GM18907 (cell line): ENCODE measurements around the gene RRAS2.
A peak's percentile ranks its signal among the peaks of the same experiment; 100 is the strongest.

Experiments
- ATAC-seq: cut with Tn5 transposase; IDR thresholded peaks from one replicate; pipeline ENCODE4 v1.9.1; 2021; ENCODE audit warnings: mild to moderate bottlenecking, moderate library complexity; ENCODE audit not compliant: unreplicated experiment

The RRAS2 gene

DNA sequence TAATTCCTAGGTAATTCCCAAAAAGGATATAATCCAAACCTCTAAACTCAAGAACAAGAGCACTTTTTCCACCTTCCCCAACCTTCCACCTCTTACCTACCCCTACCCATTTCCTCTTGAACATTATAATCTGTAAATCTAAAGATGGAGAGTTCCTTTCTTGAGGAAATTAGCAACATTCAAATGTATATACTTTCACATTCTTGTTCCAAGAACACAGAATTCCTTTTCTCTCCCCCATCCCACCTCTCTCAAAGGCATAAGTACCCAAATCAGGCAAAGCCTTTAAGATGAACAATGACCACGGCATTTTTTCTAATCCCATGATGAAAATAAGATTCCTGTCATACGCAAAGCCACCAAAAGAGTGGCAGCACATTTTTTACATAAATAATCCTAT lies 18.3 kb downstream of the RRAS2 start:
- ATAC-seq: no peak

DNA sequence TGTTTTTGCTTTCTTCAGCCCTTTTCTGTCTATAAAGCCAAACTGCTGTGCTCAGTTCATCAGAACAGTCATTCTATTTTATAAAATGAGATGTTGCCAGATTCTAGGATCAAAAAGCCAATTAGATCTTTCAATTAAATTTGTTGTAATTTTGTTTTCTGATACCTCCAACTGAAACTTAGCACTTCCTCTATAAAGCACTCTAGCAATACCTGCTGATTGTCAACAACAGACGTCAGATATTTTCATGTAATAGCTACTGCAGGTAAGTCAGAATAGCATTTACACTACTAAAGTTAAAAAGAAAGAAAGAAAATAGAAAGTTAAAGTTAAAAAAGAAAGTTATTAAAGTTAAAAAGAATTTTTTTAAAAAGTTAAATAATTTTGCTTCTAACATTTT lies 19.6 kb downstream of the RRAS2 start:
- no peak for ATAC-seq

DNA sequence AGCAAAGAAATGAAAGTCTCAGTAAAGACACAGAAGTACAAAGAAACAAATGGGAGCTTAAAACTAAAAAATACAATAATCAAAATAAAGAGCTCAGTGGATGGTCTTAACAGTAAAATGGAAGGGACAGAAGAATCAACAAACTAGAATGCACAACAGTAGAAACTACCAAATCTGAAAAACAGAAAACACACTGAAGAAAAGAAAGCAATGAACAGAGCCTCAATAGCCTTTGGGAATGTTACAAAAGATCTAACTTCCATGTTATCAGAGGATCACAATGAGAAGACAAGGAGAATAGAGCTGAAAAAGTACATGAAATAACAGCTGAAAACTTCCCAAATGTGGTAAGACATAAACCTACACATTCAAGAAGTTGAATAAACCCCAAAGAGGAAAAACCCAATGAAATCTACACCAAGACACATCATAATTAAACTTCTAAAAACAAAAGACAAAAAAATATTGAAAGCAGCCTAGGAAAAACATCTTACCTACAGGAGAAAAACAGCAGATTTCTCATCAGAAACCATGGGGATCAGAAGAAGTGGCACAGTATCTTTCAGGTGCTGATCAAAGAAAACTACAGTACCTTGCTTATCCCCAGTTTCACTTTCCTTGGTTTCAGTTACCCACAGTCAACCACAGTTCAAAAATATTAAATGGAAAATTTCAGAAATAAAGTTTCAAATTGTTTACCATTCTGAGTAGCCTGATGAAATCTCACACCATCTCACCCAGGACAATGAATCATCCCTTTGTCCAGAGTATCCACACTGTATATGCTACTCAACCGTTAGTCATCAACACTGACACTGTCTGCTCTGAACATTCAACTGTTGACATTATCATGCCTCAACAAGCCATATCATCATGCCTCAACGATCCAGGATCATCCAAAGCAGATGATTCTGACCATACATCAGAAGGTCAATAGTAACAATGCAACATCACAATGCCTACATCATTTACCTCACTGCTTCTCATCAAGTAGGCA lies 22.2 kb downstream of the RRAS2 start:
- no peak for ATAC-seq

DNA sequence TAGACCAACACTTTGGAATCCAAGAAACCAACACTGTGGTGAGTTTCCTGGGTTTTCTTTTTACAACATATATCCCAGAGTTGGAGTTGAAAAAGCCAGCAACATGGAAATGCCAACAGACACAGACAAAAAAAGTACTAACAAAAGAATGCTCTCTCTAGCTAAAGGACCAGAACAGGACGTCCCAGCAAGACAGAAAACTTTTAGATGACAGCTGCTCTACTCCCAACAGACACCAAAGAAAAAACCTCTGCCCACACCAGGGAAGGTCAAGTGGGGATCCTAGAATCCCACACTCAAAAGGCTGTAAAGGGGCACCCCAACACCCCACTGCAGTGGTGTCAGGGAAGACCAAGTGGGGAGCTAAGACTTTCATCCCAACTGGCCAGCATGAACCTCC lies 23.3 kb downstream of the RRAS2 start:
- ATAC-seq: no peak

DNA sequence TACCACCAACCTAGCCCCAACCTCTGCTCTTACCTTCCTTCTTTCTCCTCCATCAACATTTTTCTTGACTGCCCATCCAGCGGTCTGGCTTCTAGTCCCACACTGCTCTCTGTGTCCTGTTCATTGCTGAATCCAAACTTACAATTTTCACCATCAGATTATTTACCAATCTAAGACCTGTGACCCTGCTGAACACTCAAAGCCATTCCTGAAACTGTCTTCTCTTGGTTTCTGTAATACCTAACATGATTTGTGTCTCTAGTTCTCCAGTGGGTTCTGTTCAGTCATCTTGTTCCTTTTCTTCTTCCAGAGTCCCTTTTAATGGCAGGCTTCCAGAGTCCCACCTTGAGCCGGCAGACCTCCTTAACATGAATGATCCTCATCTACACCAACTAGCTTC lies 24.1 kb downstream of the RRAS2 start:
- ATAC-seq: no peak

DNA sequence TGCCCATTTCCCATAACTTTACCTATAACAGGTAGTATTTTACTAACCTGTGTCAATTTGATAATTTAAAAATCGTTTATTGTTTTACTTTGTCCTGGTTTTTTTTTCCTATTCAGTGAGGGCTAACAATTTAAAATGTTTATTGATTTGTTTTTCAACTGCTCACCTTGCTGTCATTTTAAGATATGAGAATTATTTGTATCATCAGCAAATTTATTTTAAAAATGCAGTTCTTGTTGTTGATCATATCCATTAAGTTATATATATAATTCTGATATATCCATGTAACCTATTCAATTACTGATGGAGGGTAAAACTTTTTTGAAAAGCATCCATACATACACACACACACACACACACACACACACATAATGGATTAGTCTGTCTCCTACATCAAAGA lies 24.8 kb downstream of the RRAS2 start:
- ATAC-seq: no peak

DNA sequence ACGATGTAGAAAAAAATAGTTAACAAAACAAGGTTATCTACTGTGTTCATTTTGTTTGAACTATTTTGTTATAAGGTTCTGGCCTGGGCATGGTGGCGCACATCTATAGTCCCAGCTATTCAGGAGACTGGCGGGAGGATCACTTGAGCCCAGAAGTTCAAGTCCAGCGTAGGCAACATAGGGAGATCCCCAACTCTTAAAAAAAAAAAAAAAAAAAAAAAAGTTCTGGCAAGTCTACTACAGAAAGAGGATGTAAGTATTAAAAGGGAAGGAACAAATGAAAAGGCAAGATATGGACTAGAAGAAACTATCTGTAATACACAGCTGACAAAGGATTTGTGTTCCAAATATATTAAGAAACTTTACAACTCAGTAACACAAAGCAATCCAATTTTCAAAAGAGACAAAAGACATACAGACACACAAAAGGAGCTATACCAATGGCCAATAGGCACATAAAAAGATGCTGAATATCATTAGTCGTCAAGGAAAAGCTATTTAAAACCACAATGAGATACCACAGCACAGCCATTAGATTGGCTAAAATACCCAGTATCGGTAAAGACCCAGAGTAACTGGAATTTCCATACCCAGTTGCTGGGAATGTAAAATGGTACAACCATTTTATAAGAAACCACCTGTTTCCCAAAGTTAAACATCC lies 27.4 kb downstream of the RRAS2 start:
- ATAC-seq: peak; percentile 63

DNA sequence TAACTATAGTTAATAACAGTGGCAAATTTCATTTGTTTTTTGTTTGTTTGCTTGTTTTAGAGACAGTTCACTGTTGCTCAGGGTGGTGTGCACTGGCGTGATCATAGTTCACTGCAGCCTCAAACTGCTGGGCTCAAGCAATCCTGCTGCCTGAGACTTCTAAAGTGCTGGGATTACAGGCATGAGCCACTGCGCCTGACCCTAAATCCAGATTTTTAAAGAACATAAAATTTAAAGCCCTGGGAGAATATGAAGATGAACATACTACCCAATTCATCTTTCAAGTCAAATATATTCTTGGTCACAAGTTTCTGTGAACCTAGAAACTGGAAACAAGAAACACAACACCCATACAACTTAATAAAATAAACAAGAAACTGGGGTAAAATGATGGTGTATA lies 28.1 kb downstream of the RRAS2 start:
- no peak for ATAC-seq

DNA sequence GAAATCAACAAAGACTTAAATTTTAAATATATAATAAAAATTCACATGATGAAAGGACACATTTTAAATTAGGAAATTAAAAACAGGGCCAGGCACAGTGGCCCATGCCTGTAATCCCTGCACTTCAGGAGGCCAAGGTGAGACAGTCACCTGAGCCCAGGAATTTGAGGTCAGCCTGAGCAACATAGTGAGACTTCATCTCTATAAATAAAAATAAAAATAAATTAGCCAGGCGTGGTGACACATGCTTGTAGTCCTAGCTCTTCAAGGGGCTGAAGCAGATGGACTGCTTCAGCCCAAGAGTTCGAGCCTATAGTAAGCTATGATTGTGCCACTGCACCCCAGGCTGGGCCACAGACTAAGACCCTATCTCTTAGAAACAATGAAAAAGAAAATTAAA lies 29.3 kb downstream of the RRAS2 start:
- no peak for ATAC-seq

DNA sequence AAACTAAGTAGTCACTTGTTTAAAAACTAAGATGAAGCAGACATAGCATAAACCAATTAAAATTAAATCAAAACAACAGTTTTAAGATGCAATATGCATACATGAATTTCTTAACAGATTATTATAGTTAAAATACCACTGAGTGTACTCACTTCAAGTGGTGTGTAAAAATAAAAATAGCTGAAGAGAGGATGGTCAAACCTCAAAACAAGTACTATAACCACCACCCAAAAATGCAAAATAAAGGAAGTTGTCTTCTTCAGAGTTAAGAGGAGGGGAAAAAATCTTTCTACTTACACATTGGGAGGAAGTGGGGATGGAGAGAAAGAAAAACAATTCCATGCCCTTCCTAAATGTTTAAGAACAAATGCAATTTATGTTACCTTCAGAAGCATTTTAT lies 31.9 kb downstream of the RRAS2 start:
- ATAC-seq: no peak

DNA sequence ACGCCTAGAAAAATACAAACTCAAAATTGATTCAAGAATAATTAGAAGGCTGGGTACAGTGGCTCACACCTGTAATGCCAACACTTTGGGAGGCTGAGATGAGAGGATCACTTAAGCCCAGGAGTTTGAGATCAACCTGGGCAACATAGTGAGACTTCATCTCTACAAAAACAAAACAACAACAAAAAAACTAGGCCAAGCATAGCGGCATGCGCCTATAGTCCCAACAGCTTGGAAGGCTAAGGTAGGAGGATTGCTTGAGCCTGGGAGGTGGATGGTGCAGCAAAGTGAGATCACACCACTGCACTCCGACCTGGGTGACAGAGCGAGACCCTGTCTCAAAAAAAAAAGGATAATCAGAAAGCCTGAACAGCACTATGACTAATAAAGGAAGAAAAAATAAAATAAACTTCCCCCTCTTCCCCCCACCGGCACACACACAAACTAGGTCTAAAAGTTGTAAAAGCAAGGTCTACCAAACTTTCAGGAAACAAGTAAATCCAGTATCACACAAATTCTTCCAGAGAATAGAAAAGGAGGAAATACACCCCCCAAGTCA lies 35.8 kb downstream of the RRAS2 start:
- no peak for ATAC-seq

DNA sequence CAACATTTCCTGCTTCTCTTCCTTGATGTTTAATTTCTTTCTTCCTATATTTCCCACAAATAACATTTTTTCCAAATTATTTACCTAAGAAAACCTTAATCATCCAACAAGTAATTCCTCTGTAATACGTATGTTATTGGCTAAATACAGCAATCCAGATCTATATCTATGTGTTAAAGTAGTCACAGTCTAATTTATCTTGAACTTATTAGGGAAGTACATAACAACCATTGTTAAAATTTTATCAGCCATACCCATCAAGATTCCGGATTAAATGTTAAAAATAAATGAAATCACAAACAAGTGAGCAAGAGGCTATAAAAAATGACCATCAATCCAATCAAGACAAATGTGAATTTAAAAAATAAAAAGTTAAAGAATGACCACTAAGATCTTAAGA lies 36.5 kb downstream of the RRAS2 start:
- no peak for ATAC-seq

DNA sequence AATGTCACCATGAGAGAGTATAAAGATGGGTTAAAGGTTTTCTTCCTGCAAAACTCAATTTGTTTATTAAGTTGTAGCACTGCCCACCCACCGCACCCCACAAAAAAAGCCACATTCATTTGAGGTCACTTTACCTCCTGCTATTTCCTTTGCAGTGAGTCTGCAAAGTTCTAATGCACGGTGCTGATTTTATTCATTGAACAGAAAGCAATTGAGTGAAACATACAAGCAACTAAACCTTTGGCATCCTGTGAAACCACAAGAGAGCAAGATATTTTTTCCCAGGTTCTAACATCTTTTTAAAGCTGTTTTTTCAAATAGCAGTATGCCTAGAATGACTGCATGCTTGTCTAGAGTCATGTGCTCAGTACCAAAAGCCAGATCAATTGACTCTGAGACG lies 39.0 kb downstream of the RRAS2 start:
- peak; percentile 53 for ATAC-seq

DNA sequence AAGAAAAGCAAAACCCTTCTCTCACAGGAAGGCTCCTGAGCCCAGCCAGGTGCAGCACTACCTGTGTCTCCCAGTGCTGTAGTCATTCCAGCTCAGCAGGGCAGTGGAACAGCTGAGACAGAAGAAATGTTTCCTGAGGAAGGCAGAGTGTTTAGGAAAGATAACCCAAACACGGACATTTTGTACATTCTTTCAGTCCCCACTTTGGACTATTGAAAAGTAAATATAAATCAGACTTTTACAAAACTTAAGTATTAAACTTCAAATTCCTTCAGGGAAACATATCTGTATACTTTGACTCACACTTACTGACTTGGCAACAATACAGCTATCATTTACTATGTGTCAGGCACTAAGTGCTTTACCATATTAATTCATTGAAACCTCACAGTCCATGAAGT lies 40.4 kb downstream of the RRAS2 start:
- ATAC-seq: no peak

DNA sequence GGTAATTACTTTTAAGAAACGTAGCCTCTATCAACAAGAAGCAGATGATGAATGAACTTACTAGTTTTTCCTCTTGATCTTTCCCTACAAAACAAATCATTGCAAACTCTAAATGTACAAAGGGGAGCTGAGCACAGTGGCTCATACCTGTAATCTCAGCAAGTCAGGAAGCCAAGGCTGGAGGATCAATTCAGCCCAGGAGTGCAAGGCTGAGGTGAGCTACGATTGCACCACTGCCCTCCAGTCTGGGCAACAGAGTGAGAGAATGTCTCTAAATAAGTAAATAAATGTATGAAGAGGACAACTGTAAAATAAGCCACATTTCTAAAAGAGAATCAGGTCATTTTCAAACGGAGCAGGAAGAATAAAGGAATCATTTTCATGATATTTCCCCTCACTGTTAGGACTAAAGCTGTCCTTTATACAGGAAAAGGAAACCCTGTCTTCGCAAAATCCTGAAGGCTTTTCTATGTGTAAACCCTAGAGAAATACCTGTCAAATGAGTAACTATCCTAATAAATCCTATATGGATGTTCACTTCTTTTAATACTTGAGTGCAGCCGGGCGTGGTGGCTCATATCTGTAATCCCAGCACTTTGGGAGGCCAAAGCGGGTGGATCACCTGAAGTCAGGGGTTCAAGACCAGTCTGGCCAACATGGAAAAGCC lies 41.2 kb downstream of the RRAS2 start:
- ATAC-seq: no peak

DNA sequence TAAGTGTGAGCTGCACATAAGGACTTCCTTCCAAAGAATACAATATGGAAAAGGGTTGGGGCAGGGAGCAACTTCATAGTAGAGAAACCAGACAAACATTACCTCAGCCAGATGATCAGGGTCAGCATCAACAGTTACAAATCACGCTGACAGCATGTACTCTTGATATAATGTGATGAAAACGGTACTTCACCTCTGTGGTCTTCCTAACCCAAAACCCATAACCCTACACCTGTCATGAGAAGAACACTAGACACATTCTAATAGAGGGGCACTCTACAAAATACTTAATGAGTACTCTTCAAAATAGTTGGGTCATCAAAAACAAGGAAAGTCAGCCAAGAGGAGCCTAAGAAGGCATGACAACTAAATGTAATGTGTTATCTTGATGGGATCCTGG lies 43.9 kb downstream of the RRAS2 start:
- peak; percentile 52 for ATAC-seq

DNA sequence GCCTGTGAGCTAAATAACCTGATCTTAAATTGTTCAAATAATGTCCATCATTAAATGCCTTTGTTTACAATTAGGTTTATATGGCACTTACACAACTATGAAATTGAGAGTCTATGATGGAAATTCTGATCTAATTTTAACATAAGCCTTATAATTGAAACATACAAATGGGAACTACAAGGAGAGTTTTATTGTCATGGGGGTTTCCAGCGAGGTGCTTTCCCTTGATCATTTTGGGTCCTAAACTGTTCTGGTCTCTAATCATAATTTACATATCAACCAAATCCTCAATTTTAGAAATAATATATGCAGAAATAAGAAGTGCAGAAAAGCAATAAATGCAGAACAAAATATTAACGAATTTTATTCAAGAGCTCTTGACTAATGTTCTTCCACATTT lies 44.9 kb downstream of the RRAS2 start:
- no peak for ATAC-seq

DNA sequence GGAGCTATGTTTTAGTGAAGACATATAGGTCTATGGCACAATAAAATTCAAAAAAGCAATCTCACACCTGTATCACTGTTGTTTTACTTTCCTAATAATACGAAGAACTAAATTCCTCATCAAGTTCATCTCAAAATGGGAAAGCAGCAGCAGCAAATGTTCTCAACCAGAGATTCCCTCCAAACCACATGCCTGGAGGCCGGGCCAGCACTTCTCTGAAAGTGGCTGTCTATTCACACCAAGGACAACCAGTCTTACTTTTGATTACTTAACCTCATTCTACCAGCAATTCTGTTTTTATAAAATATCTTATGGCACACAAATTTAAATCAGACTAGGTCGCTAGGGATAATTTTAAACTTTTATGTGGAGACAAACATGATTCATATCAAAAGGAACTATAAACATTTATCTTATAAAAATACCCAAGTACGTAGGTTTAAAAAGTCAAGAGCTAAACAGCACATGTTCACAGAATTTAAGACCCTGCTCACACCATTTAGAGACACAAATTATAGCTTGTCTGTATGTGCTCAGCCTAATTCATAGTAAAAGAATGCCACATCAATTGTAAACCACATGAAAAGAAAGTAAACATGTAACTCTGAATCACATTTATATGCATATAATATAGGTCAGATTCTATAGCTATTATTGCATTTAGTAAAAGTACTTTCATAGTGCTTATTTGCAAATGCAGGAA lies 46.1 kb downstream of the RRAS2 start:
- ATAC-seq: no peak

DNA sequence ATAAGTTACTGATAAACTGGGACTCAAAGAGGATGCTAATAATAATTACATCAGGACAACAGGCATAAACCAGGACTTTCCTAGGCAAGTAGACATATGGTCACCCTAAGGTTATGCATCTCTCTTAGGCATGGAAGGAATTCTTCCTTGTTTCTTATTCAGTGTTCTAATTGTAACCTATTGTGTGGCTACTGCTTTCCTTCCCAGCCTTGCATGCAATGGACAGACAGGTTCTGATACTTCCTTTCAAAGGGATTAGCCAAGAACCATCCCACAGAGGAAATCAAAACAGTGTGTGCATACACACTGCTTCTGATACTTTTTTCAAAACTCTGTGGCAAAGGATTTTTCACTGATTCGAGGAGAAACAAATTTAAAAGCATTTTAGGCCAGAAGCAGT lies 48.3 kb downstream of the RRAS2 start:
- ATAC-seq: no peak

DNA sequence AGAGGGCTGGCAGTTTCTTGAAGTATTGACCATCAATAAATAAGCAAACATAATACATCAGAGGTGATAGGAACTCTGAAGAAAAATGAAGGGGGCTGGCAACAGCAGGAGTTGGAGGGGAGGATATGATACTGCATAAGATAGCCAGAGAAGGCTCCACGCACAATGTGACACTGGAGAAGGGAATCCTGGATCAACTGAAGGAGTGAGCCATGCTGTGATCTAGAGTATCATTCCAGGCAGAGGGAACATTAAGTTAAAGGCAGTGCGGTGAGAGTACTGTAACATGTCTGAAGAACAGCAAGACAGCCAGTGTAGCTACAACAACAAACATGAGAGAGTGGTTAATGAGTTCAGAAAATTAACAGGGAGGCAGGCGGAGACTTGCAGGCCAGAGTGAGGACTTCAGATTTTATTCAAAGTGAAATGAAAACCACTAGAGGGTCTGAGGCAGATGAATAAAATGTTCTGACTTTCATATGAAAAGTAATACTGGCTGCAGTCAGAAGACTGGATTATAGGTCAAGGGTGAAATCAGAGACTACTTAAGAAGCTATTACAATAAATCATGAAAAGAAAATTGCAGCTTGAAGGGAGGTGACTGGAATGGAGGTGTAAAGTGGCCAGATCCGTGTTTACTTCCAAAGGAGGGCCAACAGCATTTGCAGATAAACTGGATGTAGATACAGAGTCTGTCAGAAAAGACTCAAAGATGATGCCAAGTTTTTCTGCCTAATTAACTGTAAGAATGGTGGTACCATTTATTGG lies 49.4 kb downstream of the RRAS2 start:
- ATAC-seq: peak; percentile 22
